Cardiac muscle cell (in vitro differentiated cells and primary cell): ENCODE data around the gene CCBE1. TPM values are rescaled to one million over a fixed set of nuclear protein-coding genes. Genes with fewer than 3 reads are reported as not detected.
A peak's percentile ranks its signal among the peaks of the same experiment; 100 is the strongest.

Experiments
- DNase-seq, 2 donors: peaks; one replicate each; pipeline versions ENCODE4 v3.0.0 to v3.0.0-alpha.2; 2010 to 2017; ENCODE audit warnings: low read depth in 1 of 2, low spot score in 1 of 2
- H3K27ac ChIP-seq: fragments of 200-600 bp; sonication (generic); 2 replicates; pipeline ENCODE4 v1.5.1; 2016
- H3K27me3 ChIP-seq: fragments of 200-600 bp; sonication (generic); 2 replicates; pipeline ENCODE4 v1.6.0; 2016; ENCODE audit warnings: control low read depth
- H3K36me3 ChIP-seq: fragments of 200-600 bp; sonication (generic); 2 replicates; pipeline ENCODE4 v1.5.1; 2016; ENCODE audit warnings: control low read depth
- H3K4me1 ChIP-seq: fragments of 200-600 bp; sonication (generic); 2 replicates; pipeline ENCODE4 v1.8.1; 2017; ENCODE audit warnings: low read depth, mild to moderate bottlenecking, mixed run types
- H3K4me3 ChIP-seq: fragments of 200-600 bp; sonication (generic); 2 replicates; pipeline ENCODE4 v1.5.1; 2016; ENCODE audit warnings: mild to moderate bottlenecking
- H3K9me3 ChIP-seq: fragments of 200-600 bp; sonication (generic); 2 replicates; pipeline ENCODE4 v1.5.1; 2017; ENCODE audit warnings: low read depth, mild to moderate bottlenecking, control low read depth
- polyA plus RNA-seq: library from polyadenylated mRNA; unstranded; fragments of >200 nt; fragmentation: Nextera tagmentation; extraction: Ambion mirVana; gene quantifications from 2 replicates; pipeline ENCODE4 v1.2.1, GENCODE V29; 2016
- total RNA-seq: library from RNA; depleted of rRNA; stranded (reverse); fragments of >200 nt; gene quantifications from 2 replicates; pipeline ENCODE4 v1.2.3, GENCODE V29; 2016
- TF ChIP-seq, protein P1 (sequence below): IDR thresholded peaks from 2 replicates; pipeline ENCODE4 v1.5.1; 2012; ENCODE audit warnings: low read depth, mild to moderate bottlenecking, low read length

Gene CCBE1
- total and polyA plus RNA-seq, 2 experiments from 2014 or later = 1.5 to 3.7 TPM

DNA sequence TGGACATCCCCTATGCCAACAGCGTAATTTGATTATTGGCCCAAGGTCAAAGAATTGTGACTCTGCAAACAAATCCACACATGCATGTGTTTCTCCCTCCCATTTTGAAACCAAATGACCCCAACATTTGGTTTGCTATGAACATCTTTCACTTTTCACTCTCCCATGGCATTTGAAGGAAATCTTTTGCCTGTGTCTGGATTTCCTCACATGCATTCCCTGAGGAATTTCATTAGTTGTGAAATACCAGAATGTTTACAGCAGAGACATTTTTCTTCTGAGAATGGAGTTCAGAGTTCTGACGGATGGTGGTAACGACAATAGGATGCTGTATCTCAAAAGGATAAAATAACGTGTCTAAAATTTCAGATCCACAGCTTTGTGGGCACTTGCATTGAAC, 277.8 kb downstream of the CCBE1 start:
- Histone ChIP-seq H3K27me3 (peaks cover 10% of the 10 kb centered on the region), H3K27ac (no peak overlapping the region), H3K9me3 (no peaks in the 10 kb centered on the region), H3K36me3 (no peaks in the 10 kb centered on the region), H3K4me1 (no peaks in the 10 kb centered on the region), H3K4me3 (no peak overlapping the region)
- DNase-seq = peak in 1 of 2 donors; percentile 87
- TF ChIP-seq, protein P1, sequence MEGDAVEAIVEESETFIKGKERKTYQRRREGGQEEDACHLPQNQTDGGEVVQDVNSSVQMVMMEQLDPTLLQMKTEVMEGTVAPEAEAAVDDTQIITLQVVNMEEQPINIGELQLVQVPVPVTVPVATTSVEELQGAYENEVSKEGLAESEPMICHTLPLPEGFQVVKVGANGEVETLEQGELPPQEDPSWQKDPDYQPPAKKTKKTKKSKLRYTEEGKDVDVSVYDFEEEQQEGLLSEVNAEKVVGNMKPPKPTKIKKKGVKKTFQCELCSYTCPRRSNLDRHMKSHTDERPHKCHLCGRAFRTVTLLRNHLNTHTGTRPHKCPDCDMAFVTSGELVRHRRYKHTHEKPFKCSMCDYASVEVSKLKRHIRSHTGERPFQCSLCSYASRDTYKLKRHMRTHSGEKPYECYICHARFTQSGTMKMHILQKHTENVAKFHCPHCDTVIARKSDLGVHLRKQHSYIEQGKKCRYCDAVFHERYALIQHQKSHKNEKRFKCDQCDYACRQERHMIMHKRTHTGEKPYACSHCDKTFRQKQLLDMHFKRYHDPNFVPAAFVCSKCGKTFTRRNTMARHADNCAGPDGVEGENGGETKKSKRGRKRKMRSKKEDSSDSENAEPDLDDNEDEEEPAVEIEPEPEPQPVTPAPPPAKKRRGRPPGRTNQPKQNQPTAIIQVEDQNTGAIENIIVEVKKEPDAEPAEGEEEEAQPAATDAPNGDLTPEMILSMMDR = no peak

DNA sequence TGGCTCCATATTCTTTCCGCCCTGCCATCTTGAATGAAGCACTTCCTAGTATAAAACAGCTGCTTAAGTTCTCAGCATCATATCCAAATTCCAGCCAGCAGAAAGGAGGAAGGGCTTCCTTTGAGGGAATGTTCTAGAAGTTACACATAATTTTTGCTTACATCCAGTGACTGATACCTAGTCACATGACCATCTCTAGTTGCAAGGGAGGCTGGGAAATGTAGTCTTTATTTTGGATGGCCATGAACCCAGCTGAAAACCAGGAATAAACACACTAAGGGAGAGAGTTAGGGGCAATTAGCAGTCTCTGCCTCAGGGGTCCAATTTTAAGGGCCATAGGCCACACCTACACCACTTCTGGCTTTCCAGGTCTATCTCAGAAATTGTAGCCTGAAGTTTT, 280.4 kb downstream of the CCBE1 start:
- Histone ChIP-seq H3K9me3 (no peaks in the 10 kb centered on the region), H3K4me3 (no peak overlapping the region), H3K27me3 (peaks cover 4% of the 10 kb centered on the region), H3K27ac (no peak overlapping the region), H3K4me1 (no peaks in the 10 kb centered on the region), H3K36me3 (no peaks in the 10 kb centered on the region)
- TF ChIP-seq, protein P1 = no peak
- DNase-seq = peak in 1 of 2 donors; percentile 10

DNA sequence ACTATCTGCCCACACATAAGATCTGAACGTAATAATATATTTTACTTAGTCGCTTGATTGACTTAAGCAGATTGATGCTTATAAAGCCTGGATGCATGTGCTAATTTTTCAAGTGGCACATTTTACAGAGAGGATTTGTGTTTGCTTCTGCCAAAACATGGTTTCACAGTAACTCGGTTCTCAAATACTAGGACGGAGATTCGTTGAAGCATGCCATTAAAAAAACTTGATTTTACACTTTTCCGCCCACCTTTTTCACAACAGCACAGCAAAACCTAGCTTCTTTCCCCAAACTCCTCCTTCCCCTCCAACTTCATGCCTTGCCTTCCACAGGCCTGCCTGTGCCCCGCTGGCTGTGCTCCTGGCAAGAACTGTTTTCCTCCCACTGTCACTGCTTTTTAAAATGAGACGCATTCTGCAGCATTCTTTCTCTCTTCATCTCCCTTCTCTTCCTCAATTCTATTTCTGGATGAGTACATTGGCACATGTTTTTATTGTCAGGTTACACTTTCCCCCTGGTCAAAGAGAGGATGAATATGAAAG, 283.0 kb downstream of the CCBE1 start:
- no peaks in the 10 kb centered on the region for H3K36me3 ChIP-seq
- no peaks in the 10 kb centered on the region for H3K9me3 ChIP-seq
- no peak for DNase-seq
- no peak overlapping the region for H3K27ac ChIP-seq
- H3K27me3 ChIP-seq = no peaks in the 10 kb centered on the region
- H3K4me3 ChIP-seq = no peak overlapping the region
- TF ChIP-seq, protein P1 = no peak
- no peaks in the 10 kb centered on the region for H3K4me1 ChIP-seq

DNA sequence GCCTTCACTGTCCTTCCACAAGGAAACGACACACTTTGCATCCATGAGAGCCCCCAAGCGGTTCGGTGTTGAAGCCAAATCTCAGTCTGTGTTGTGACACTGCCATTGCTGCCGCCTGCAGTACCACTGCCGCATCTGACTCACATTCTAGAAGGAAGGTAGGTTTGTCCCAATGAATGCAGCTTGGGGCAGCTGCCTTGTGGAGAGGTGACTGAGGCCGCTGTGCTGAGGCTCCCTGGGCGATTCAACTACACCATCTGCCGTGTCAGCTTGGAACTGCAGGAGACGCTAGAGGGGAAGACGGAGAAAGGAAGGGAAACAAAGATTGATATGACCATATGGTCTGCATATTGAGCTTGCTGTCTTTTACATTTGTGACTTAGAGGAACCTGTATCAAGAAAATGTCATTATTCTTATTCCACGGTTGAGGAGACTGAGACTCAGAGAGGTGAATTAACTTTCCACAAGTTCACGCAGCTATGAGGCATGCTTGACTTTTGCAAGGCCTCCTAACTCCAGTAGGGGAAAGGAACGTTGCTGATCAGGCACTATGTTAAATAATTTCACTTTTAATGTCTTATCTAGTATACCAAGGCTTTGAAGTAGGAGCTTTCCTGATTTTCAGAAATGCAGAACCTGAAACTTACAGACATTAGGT, 294.7 kb downstream of the CCBE1 start:
- no peaks in the 10 kb centered on the region for H3K4me1 ChIP-seq
- H3K4me3 ChIP-seq = no peak overlapping the region
- peaks cover 3% of the 10 kb centered on the region for H3K27me3 ChIP-seq
- peak; percentile 78 to 92 for DNase-seq
- no peaks in the 10 kb centered on the region for H3K36me3 ChIP-seq
- TF ChIP-seq, protein P1 = peak; percentile 96
- H3K9me3 ChIP-seq = no peaks in the 10 kb centered on the region
- no peak overlapping the region for H3K27ac ChIP-seq

DNA sequence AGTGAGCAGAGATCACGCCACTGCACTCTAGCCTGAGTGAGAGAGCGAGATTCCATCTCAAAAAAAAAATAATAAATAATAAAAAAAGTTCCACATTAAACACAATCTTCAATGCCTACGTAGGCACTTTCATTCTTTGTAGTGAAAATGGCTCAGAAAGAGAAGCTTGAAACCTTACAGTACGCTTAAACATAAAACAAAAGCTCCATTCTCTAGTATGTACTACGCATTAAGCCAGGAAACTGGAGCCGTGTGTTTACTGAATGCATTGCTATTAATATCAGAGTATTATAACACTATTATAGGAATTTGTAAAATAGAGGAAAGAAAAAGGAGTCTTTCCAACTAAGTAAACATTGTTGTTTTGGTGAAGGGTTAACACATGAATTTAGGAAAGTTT, 296.8 kb downstream of the CCBE1 start:
- H3K9me3 ChIP-seq = no peaks in the 10 kb centered on the region
- no peaks in the 10 kb centered on the region for H3K4me1 ChIP-seq
- no peak for DNase-seq
- TF ChIP-seq, protein P1 = no peak
- H3K27me3 ChIP-seq = peaks cover 12% of the 10 kb centered on the region
- H3K4me3 ChIP-seq = no peak overlapping the region
- H3K27ac ChIP-seq = no peak overlapping the region
- H3K36me3 ChIP-seq = no peaks in the 10 kb centered on the region
